ENCODE data around the gene RNF212B. TPM values are rescaled to one million over a fixed set of nuclear protein-coding genes. Genes with fewer than 3 reads are reported as not detected.

RNF212B gene
- total and polyA plus RNA-seq, 2 of the 13 experiments (the other 11 are each of a cell fraction or from before 2014, with no cell fraction given), result 0.05 TPM; not detected in 1

GRCh38 chr14:23307146-23307530 is 69.4 kb downstream of the RNF212B start:
- DNase-seq (ENCODE audit: low spot score), result no peak
- H3K36me3 ChIP-seq (replicated peaks in 1 of 2; ENCODE audit: control insufficient read depth in 1 of 2, insufficient read depth in 2 of 2, low read length in 2 of 2), result peaks cover 27 to 38% of the 10 kb centered on the region in 2 experiments
- TSS peak; percentile 44 for BruUV-seq (replicated peaks)
- peak overlapping the region; percentile 96 for H3K4me2 ChIP-seq (ENCODE audit: low read depth, low read length)
- H3K4me1 ChIP-seq (ENCODE audit: insufficient read depth, low read length), result peaks cover 60% of the 10 kb centered on the region
- H3K27me3 ChIP-seq (ENCODE audit: control insufficient read depth in 1 of 2, insufficient read depth in 2 of 2, low read length in 2 of 2), result no peaks in the 10 kb centered on the region; a peak in 1 of 5 replicates
- WGBS (ENCODE audit: low lambda C conversion rate), result 4% methylated on average over 5 of the region's 5 CpGs
- ChIA-PET POLR2A (interaction anchor here (0.6 to 18.7 kb wide), 34 partner anchors 12 to 1529 kb away, joined by 3 to 1053 read pairs (median 4); partner anchors contain the start of genes ACIN1, C14orf119, CBLN3 and CIDEB), CTCF (ENCODE audit: low intra/inter-chr PET ratio, low total read pairs) (interaction anchor here (1.3 kb wide), 1 partner anchor 15 kb away, joined by 4 read pairs; the partner anchor contains the start of gene PABPN1)
- H3K4me3 ChIP-seq (replicated peaks in 1 of 3; ENCODE audit: insufficient read depth in 1 of 3, low read depth in 2 of 3, low read length in 3 of 3), result peak overlapping the region; percentile 95 to 99 (median 96)
- no peak for ATAC-seq
- no peaks in the 10 kb centered on the region for H4K20me1 ChIP-seq (ENCODE audit: insufficient read depth, low read length)
- peaks cover 34% of the 10 kb centered on the region for H3K79me2 ChIP-seq (ENCODE audit: insufficient read depth, low read length)
- in situ Hi-C loops (cut with HindIII; ENCODE audit: extremely low pct_ligation_motif_present, low pct_unique_long_range_greater_than_20kb), result loop anchor here (25.0 kb wide), 1 partner anchor 830 kb away; the partner anchor contains the start of genes EMC9, FITM1, PSME1 and PSME2
- intact Hi-C loops (cut with micrococcal nuclease; ENCODE audit: unreplicated experiment), result loop anchor here (10.0 kb wide), 3 partner anchors 322 to 988 kb away; partner anchors contain the start of genes AJUBA, DCAF11, DHRS1 and NOP9
- no peak overlapping the region for H2AFZ ChIP-seq (ENCODE audit: low read length)
- FAIRE-seq, result no peak
- no peaks in the 10 kb centered on the region for H3K9me3 ChIP-seq (ENCODE audit: low read length)
- H3K9ac ChIP-seq (ENCODE audit: insufficient read depth, low read depth, low read length), result peak overlapping the region; percentile 99
- H3K27ac ChIP-seq (ENCODE audit: extremely low read length, insufficient read depth, low read length), result peak overlapping the region; percentile 87
- TF ChIP-seq ZSCAN12 (CRISPR knock-in tag; IDR thresholded peaks at IDR 0.05), result no peak
- no peak for TF ChIP-seq EP300 (IDR thresholded peaks at IDR 0.05; ENCODE audit: low read depth in 2 of 2, low read length in 2 of 2)
- TF ChIP-seq EP300 (CRISPR knock-in tag; IDR thresholded peaks at IDR 0.05; ENCODE audit: borderline replicate concordance), result no peak
- 0 out of 2 replicates have a peak, but pooled peaks have one; percentile 6 for TF ChIP-seq SIX1 (CRISPR knock-in tag; IDR thresholded peaks at IDR 0.05; ENCODE audit: borderline replicate concordance)
- TF ChIP-seq MBD4 (IDR thresholded peaks at IDR 0.05; ENCODE audit: borderline replicate concordance, low read length), result no peak
- no peak for TF ChIP-seq ETV5 (CRISPR knock-in tag; IDR thresholded peaks at IDR 0.05; ENCODE audit: borderline replicate concordance)
- TF ChIP-seq SOX6 (IDR thresholded peaks at IDR 0.05), result no peak
- TF ChIP-seq SOX6 (CRISPR knock-in tag; IDR thresholded peaks at IDR 0.05), result no peak
- TF ChIP-seq ZNF264 (CRISPR knock-in tag; IDR thresholded peaks at IDR 0.05), result no peak
- no peak for TF ChIP-seq ZFP82 (CRISPR knock-in tag; IDR thresholded peaks at IDR 0.05; ENCODE audit: borderline replicate concordance)
- no peak for TF ChIP-seq GLI4 (CRISPR knock-in tag; IDR thresholded peaks at IDR 0.05; ENCODE audit: borderline replicate concordance)
- TF ChIP-seq ZNF329 (CRISPR knock-in tag; IDR thresholded peaks at IDR 0.05; ENCODE audit: low read depth), result no peak
- TF ChIP-seq POLR2G (IDR thresholded peaks at IDR 0.05; ENCODE audit: low read depth, low read length), result no peak
- TF ChIP-seq NBN (conservative IDR thresholded peaks at IDR 0.05), result no peak
- TF ChIP-seq NFRKB (IDR thresholded peaks at IDR 0.05), result no peak
- TF ChIP-seq PHF5A (CRISPR knock-in tag; IDR thresholded peaks at IDR 0.05; ENCODE audit: low read depth, unreplicated experiment), result no peak
- no peak for TF ChIP-seq PRPF4 (IDR thresholded peaks at IDR 0.05; ENCODE audit: low read depth, low read length, poor library complexity, severe bottlenecking)
- TF ChIP-seq KLF13 (CRISPR knock-in tag; IDR thresholded peaks at IDR 0.05), result 0 out of 2 replicates have a peak, but pooled peaks have one; percentile 2
- no peak for TF ChIP-seq ZNF333 (CRISPR knock-in tag; IDR thresholded peaks at IDR 0.05; ENCODE audit: borderline replicate concordance)
- no peak for TF ChIP-seq ZSCAN9 (CRISPR knock-in tag; IDR thresholded peaks at IDR 0.05; ENCODE audit: borderline replicate concordance)
- TF ChIP-seq ZNF564 (CRISPR knock-in tag; IDR thresholded peaks at IDR 0.05), result no peak
- no peak for TF ChIP-seq KAT7 (CRISPR knock-in tag; IDR thresholded peaks at IDR 0.05; ENCODE audit: borderline replicate concordance)
- no peak for TF ChIP-seq ZNF496 (CRISPR knock-in tag; IDR thresholded peaks at IDR 0.05; ENCODE audit: insufficient replicate concordance)
- TF ChIP-seq ZNF704 (CRISPR knock-in tag; IDR thresholded peaks at IDR 0.05; ENCODE audit: borderline replicate concordance), result no peak
- TF ChIP-seq ZNF839 (CRISPR knock-in tag; IDR thresholded peaks at IDR 0.05; ENCODE audit: borderline replicate concordance), result 0 out of 2 replicates have a peak, but pooled peaks have one; percentile 12
- TF ChIP-seq SALL2 (CRISPR knock-in tag; IDR thresholded peaks at IDR 0.05), result no peak; the same call in none of the 2 replicates
- no peak for TF ChIP-seq RFX1 (IDR thresholded peaks at IDR 0.05)
- TF ChIP-seq TBX2 (CRISPR knock-in tag; IDR thresholded peaks at IDR 0.05; ENCODE audit: borderline replicate concordance), result 0 out of 2 replicates have a peak, but pooled peaks have one; percentile 9

Measured in HepG2 (cell line).